Activated T-cell treated with anti-CD3 and anti-CD28 coated beads for 1 hour (primary cell): Measurements from ENCODE around the gene CELF1.

ENCODE experiments used
- DNase-seq: peaks from one replicate; pipeline ENCODE4 v3.0.0-alpha.2; 2020; ENCODE audit warnings: low read depth

CELF1 gene

GRCh38 chr11:47446833-47447232 is 106.1 kb downstream of the CELF1 start:
- DNase-seq, result no peak

GRCh38 chr11:47445840-47446239 is 107.1 kb downstream of the CELF1 start:
- DNase-seq, result no peak

- DNase-seq, result no peak
Observed at GRCh38 chr11:47443817-47444216, 109.1 kb downstream of the CELF1 start.

DNA sequence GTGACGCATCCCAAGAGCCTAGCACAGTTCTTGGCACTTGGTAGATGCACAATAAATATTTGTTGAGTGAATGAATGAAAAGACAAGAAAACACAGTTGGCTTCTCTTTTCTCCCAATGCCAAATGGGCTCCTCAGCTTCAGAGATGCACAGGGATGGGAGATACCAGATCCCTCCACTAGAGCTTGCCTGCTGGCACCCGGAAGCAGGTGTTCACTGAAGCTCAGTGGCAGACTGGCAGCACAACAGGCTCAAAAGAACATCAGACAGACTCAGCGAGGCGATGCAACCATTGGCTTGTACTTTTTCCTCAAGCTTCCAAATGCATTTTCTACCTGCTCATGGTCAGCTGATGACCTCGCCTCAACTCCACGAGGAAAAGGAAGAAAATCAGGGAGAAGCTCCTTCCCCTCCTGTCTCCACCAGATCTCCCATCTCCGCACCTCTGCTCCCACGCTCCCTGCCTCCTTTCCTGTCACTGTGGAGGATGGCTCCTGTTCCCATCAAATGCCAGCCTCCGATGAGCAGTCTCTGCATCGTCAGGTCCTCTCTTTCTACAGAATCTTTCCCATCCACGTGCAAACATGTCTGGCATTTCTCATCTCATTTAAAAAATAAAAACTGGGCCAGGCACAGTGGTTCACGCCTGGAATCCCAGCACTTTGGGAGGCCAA is 109.8 kb downstream of the CELF1 start:
- DNase-seq, result no peak

- no peak for DNase-seq
Observed at GRCh38 chr11:47442514-47442913, 110.4 kb downstream of the CELF1 start.

DNA sequence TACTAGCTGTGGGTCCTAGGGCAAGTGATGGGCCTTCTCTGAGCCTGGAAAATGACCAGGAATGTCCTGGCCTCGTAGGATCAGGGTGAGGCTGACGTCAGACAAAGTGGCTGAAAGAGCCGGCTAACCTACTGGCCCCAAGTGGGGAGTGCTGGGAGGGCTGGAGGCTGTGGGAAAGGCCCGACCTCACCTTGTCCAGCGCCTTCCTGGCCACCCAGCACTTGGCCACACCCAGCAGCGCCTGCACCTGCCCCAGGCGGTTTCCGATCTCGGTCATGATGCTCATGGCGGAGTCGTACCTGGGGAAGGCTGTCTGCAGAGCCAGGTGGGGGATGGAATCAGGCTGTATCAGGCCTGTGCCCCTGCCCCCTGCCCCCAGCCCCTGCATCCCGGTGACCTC is 111.5 kb downstream of the CELF1 start:
- no peak for DNase-seq

GRCh38 chr11:47440054-47440476 is 112.9 kb downstream of the CELF1 start:
- DNase-seq, result no peak

DNA sequence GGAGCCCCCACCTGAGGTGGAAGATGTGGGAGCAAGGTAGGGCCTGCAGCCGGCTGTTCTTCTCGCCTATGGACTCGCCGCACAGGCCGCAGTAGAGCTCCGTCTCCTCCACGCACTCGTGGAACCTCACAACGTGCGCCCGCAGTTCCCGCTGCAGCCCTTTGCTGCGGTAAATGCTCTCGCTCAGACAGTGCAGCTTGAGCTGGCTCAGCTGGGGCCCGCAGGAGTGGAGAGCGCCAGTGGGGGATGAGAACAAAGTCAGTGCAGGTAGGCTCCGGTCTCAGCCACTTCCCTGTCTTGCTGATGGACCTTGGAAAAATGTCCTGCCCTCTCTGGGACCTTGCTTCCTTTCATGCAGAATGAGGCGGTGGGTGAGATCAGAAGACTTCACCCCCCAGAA is 114.2 kb downstream of the CELF1 start:
- no peak for DNase-seq

- no peak for DNase-seq
Observed at GRCh38 chr11:47437746-47438418, 115.0 kb downstream of the CELF1 start.

DNA sequence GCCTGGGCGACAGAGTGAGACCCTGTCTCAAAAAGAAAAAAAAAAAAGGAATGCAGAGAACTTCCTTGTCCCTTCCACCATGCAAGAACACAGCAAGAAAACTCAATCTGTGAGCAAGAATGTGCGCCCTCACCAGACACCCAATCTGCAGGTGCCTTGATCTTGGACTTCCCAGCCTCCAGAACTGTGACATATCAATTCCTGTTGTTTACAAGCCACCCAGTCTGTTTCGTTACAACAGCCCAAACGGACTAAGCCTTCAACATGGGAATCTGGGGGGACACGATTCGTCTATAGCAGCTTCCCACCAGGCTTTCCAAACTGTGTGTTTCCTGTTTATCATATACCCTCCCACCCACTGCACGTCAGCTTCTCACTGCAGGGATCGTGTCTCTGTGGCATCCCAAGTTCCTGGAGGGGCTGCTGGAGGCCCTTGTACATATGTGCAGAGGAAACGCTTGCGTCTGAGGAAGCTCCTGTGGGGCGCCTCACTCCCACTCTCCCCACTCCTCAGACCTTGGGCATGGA is 115.7 kb downstream of the CELF1 start:
- DNase-seq, result no peak

DNA sequence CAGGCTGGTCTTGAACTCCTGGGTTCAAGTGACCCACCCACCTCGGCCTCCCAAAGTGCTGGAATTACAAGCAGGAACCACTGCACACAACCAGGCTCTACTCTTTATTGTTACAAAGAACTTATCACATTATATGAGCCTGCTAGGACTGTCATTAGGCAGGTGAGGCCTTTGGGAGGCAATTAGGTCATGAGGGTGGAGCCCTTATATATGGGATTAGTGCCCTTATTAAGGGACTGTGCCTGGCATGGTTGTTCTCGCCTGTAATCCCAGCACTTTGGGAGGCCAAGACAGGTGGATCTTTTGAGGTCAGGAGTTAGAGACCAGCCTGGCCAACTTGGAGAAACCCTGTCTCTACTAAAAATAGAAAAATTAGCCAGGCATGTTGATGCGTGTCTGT is 116.2 kb downstream of the CELF1 start:
- DNase-seq, result no peak

GRCh38 chr11:47435687-47436086 is 117.2 kb downstream of the CELF1 start:
- DNase-seq, result no peak

DNA sequence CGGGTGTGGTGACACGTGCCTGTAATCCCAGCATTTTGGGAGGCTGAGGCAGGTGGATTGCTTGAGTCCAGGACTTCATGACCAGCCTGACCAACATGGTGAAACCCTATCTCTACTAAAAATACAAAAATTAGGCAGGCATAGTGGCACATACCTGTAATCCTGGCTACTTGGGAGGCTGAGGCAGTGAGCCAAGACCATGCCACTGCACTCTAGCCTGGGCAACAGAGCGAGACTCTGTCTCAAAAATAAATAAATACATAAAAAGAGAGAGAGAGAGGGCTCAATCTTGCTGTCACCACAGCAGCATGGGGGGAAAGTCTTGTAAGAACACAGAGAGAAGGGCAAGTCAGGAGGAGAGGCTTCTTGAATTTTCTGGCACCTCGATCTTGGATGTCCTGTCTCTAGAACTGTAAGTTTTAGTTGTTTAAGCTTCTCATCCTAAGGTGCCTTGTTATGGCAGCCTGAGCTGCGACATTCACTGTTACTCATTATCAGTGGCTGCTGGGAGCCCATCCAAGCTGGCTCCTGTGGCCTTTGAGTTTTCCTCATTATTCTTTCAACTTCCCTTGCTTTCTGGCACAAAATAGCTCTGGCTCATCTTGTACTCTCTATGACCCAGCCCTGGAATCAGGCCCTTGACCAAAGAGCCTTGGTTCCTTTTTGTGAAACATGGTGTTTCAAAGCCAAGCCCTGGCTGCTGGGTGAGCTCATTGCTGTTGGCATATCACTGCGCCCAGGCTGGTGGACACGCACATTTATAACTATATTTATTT is 118.7 kb downstream of the CELF1 start:
- DNase-seq, result no peak

DNA sequence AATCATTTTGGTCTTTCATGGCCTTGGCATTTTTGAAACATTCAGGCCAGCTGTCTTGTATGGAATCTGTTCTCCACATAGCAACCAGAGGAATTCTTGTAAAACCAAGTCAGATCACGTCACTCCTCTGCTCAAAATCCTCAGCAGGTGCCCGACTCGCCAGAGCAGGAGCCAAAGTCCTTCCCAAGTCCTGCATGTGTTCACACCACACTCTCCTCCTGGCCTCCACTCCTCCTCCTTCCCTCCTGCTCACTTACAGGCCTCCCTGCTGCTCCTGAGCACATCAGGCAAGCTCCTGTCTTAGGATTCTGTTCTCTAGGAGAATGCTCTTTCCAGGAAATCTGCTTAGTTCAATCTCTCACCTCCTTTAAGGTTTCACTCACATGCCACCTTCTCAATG is 119.8 kb downstream of the CELF1 start:
- DNase-seq, result no peak

- DNase-seq, result no peak
Observed at GRCh38 chr11:47431356-47432083, 121.4 kb downstream of the CELF1 start.

DNA sequence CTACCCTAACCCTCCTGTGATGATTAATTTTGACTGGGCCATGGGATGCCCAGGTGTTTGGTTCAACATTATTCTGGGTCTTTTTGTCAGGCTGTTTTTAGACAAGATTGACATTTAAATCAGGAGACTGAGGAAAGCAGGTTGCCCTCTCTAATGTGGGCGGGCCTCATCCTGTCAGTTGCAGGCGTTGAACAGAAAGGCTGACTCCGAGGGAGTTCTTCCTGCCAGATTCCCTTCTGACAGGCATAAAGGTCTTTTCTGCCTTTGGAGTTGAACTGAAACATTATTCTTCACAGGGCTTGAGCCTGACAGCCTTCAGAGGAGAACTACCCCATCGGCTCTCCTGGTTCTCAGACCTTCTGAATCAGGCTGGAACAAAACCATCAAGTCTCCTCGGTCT is 122.4 kb downstream of the CELF1 start:
- no peak for DNase-seq

DNA sequence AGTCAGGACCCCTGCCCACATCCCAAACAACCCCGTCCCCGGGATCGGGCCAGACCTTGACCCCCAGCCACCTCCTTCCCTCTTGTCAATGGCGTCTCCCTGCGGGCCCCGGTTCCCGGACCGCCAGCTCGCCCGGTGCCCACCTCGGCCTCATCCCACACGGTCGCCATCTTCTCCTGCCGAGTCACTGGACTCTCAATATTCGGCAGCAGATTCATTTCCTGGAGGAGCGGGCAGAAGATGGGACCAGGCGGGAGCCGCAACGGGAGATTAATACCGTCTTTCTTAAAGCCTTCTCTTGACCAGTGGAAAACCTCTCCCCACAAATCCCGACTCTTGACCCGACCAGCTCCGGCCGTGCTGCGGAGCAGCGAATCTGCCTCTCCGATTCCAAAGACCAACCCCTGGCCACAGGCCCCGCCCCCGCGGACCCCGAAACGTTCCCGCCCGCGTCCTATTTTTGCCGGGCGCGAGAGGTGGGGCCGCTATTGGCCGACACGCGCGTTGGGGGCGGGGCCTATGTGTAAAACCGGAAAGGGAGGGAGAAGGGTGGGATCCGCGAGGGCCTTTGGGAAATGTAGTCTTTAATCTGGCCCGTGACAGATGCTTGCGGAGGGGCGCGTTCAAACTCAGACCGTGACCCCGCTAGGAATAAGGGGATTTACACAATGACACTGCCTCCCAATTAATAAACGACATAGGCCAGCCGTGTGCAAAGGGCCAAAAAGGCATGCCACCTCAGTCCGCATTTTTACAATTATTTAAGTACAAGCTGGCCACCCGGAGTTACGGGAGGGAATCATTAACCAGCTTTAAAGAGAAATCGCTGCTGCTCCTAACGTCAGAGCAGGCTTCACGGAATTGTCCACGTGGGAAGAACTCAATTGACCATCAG is 126.6 kb downstream of the CELF1 start, which contains the start of gene PSMC3:
Gene PSMC3, minus strand, starts transcription at position 378 of the 895 bp plus-strand sequence. Its CDS starts 160 bp downstream, at position 218.
- peak; percentile 99 for DNase-seq

- no peak for DNase-seq
Observed at GRCh38 chr11:47425611-47426010, 127.3 kb downstream of the CELF1 start.

DNA sequence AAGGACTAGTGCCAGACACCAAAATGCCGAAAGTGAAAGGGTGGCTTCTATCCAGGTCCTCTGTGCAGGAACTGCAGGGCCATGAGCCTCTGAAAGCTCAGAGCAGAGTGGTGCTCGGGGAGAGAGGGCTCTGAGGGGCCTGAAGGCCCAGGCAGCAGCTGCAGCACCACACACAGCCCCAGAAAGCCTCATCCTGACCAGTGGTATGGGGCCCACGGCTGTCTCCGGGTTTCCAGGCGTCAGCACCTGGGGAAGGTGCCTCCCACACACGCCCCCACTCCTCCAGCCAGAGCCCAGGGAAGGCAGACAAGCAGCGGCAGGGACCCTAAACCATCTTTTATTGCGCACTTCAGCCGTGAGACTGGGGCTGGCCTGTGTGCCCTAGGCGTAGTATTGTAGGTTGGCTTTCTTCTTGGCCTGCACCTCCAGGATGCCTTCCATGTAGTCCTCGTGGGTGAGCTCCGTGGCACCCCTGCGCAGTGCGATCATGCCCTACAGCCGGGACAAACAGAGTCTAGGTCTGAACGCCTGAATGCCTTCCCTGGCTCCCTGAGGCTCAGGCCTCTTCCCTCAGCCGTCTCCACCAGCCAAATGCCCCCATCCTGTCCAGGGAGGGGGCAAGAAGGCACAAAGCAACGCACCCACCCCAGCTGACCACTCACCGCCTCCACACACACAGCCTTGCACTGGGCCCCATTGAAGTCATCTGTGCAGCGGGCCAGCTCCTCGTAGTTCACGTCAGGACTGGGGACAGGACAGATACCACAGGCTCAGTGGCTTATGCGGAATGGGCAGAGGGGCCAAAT is 134.3 kb downstream of the CELF1 start:
- no peak for DNase-seq

DNA sequence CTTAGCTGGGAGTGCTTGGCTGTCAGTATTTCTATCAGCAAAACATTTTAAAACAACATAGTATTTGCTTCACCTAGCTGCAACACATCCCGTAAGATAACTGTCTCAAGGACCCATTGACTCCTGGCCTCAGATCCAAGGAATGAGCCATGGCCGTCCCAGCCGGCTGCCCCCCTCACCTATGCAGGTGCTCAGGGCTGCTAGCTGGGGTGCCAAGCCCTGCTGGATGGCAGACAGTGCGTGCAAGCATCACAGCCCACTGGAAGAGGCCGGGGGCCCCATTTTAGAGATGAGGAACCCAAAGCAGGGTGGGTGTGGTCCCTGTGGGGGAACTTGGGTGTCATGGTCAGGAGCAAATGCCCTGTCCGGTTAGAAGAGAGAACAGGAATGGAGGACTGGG is 135.2 kb downstream of the CELF1 start:
- no peak for DNase-seq
